K562 (cell line): ENCODE data around the gene IMPDH2. TPM values are rescaled to one million over a fixed set of nuclear protein-coding genes. Genes with fewer than 3 reads are reported as not detected.

ENCODE experiments used
- ARNT ChIP-seq, 2 experiments: fragments of 450-650 bp; IDR thresholded peaks; 2 replicates each; pipeline ENCODE4 v1.6.1; 2016; ENCODE audit warnings: mild to moderate bottlenecking in 1 of 2
- GABPA ChIP-seq: fragments of 200-800 bp; sonication (Bioruptor generic); conservative IDR thresholded peaks from 2 replicates; pipeline ENCODE4 v1.6.1; 2016; ENCODE audit warnings: low read depth, missing genetic modification characterization, missing compliant biosample characterization
- MAFK ChIP-seq: IDR thresholded peaks from 2 replicates; pipeline ENCODE4 v1.6.1; 2011; ENCODE audit warnings: low read length, improper control_type of control experiment
- MYC ChIP-seq, 2 experiments: fragments of 250-450 bp in 1 of 2; sonication (Bioruptor Pico) in 1 of 2; IDR thresholded peaks; 2 replicates each; pipeline versions ENCODE4 v1.5.1 to v1.6.1; 2012 to 2021; ENCODE audit warnings: low read depth in 2 of 2, borderline replicate concordance in 1 of 2, improper control_type of control experiment in 1 of 2, low read length in 1 of 2, mild to moderate bottlenecking in 1 of 2, moderate library complexity in 1 of 2
- MYNN ChIP-seq, 2 experiments: sonication (generic); formaldehyde crosslinking in 1 of 2; IDR thresholded peaks; 2 replicates each; pipeline versions ENCODE4 v1.5.0 to v1.6.1; 2016 to 2020; ENCODE audit warnings: antibody characterized with exemption in 1 of 2, missing genetic modification reagents in 1 of 2
- NFIC ChIP-seq: fragments of 450-650 bp; IDR thresholded peaks from 2 replicates; pipeline ENCODE4 v1.6.1; 2017; ENCODE audit warnings: mild to moderate bottlenecking, inconsistent platforms
- RBFOX2 ChIP-seq: fragments of 200-400 bp; formaldehyde crosslinking; IDR thresholded peaks from 2 replicates; pipeline ENCODE4 v1.6.1; 2017; ENCODE audit warnings: low read depth, mild to moderate bottlenecking, low read length, moderate library complexity
- SAFB ChIP-seq: fragments of 200-400 bp; formaldehyde crosslinking; IDR thresholded peaks from 2 replicates; pipeline ENCODE4 v1.6.1; 2017; ENCODE audit warnings: low read depth, low read length, borderline replicate concordance
- ZNF174 ChIP-seq: fragments of 250-450 bp; sonication (Bioruptor Pico); IDR thresholded peaks from 2 replicates; pipeline ENCODE4 v1.4.0; 2020; ENCODE audit warnings: mild to moderate bottlenecking
- polyA plus RNA-seq, 8 experiments: library from polyadenylated mRNA; depleted of rRNA in 4 of 8; stranded (reverse) in 5 of 8; unstranded in 3 of 8; fragments of >200 nt; fragmentation: Nextera tagmentation in 2 of 8; fragmentation: Illumina TruSeq in 1 of 8; extraction: Ambion mirVana in 2 of 8; extraction: Trizol in 1 of 8; gene quantifications; 2 replicates each; pipeline versions ENCODE4 v1.2.1 to v1.2.3, GENCODE V29; 2011 to 2014; ENCODE audit warnings: inconsistent platforms in 1 of 8, missing spikeins in 1 of 8
- total RNA-seq, 7 experiments: library from RNA; depleted of rRNA in 6 of 7; stranded (reverse); fragments of >200 nt in 6 of 7; fragmentation: Illumina TruSeq in 2 of 7; extraction: Trizol in 2 of 7; gene quantifications; 2 replicates each; pipeline versions ENCODE4 v1.2.1 to v1.2.3, GENCODE V29; 2011 to 2021; ENCODE audit warnings: low replicate concordance in 1 of 7
- TF ChIP-seq, protein P1 (sequence below), 3 experiments: IDR thresholded peaks in 2 of 3; conservative IDR thresholded peaks in 1 of 3; 2 replicates each; pipeline ENCODE4 v1.5.1; 2011 to 2012; ENCODE audit warnings: low read length in 3 of 3, mild to moderate bottlenecking in 3 of 3, control low read depth in 2 of 3, improper control_type of control experiment in 1 of 3, inconsistent platforms in 1 of 3, low read depth in 1 of 3, mixed read lengths in 1 of 3, moderate library complexity in 1 of 3; ENCODE audit not compliant: insufficient read depth in 2 of 3
- TF ChIP-seq, protein P2 (sequence below): fragments of 450-650 bp; IDR thresholded peaks from 2 replicates; pipeline ENCODE4 v1.6.1; 2016; ENCODE audit warnings: missing biosample characterization, missing genetic modification characterization
- TF ChIP-seq, protein P3 (sequence below): IDR thresholded peaks from 2 replicates; pipeline ENCODE4 v1.6.1; 2011; ENCODE audit warnings: borderline replicate concordance, low read depth, mild to moderate bottlenecking, moderate library complexity, low read length; ENCODE audit not compliant: insufficient read depth, poor library complexity, severe bottlenecking
- TF ChIP-seq, protein P4 (sequence below): fragments of 450-650 bp; IDR thresholded peaks from 2 replicates; pipeline ENCODE4 v1.6.1; 2016
- TF ChIP-seq, protein P5 (sequence below): fragments of 450-650 bp; IDR thresholded peaks from 2 replicates; pipeline ENCODE4 v1.6.1; 2018; ENCODE audit warnings: mild to moderate bottlenecking, low read depth; ENCODE audit not compliant: partially characterized antibody

IMPDH2 gene
- total and polyA plus RNA-seq, 9 of the 15 experiments (the other 6 are each of a cell fraction or from before 2014, with no cell fraction given) = 318 to 507 (median 366) TPM

DNA sequence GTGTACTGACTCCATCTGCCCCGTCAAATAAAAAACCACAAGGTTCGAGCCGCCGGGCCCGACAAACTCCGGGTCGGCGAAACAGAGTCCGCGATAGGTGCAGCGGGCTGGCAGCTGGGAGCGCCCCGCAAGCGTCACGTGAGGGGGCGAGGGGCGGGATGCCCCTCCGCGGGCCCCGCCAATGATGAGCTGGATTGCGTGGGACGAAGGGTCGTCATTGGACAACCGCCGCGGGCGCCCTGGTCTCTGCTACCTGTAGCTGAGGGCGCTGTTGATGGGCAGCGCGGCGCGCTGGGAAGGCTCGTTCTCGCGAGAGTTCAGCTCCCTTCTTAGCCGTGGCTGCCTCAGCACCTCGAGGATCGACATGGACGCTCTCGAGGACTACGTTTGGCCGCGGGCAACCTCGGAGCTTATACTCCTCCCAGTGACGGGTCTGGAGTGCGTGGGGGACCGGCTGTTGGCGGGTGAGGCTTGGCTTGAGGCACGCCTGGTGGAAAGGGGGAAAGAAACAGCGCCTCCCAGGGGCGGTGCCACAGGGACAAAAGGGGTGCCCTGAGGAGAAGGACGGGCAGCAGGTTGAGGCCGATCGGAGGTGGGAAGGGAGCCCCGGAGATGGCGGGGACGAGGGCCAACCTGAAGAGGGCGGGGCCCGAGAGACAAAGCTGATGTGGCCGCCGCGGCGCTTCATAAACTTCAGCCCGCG, 22.0 kb downstream of the IMPDH2 start, which contains the start of gene WDR6 (continued):
- TF ChIP-seq, protein P1, sequence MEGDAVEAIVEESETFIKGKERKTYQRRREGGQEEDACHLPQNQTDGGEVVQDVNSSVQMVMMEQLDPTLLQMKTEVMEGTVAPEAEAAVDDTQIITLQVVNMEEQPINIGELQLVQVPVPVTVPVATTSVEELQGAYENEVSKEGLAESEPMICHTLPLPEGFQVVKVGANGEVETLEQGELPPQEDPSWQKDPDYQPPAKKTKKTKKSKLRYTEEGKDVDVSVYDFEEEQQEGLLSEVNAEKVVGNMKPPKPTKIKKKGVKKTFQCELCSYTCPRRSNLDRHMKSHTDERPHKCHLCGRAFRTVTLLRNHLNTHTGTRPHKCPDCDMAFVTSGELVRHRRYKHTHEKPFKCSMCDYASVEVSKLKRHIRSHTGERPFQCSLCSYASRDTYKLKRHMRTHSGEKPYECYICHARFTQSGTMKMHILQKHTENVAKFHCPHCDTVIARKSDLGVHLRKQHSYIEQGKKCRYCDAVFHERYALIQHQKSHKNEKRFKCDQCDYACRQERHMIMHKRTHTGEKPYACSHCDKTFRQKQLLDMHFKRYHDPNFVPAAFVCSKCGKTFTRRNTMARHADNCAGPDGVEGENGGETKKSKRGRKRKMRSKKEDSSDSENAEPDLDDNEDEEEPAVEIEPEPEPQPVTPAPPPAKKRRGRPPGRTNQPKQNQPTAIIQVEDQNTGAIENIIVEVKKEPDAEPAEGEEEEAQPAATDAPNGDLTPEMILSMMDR (IDR thresholded peaks at IDR 0.05 in 2 of 3, conservative IDR thresholded peaks at IDR 0.05 in 1 of 3; ENCODE audit: insufficient read depth in 2 of 3, low read depth in 1 of 3, low read length in 3 of 3) = peak; percentile 39 to 55 (median 42); a peak in 5 of 6 replicates
- TF ChIP-seq, protein P2, sequence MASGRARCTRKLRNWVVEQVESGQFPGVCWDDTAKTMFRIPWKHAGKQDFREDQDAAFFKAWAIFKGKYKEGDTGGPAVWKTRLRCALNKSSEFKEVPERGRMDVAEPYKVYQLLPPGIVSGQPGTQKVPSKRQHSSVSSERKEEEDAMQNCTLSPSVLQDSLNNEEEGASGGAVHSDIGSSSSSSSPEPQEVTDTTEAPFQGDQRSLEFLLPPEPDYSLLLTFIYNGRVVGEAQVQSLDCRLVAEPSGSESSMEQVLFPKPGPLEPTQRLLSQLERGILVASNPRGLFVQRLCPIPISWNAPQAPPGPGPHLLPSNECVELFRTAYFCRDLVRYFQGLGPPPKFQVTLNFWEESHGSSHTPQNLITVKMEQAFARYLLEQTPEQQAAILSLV (tag) = no peak
- TF ChIP-seq, protein P3, sequence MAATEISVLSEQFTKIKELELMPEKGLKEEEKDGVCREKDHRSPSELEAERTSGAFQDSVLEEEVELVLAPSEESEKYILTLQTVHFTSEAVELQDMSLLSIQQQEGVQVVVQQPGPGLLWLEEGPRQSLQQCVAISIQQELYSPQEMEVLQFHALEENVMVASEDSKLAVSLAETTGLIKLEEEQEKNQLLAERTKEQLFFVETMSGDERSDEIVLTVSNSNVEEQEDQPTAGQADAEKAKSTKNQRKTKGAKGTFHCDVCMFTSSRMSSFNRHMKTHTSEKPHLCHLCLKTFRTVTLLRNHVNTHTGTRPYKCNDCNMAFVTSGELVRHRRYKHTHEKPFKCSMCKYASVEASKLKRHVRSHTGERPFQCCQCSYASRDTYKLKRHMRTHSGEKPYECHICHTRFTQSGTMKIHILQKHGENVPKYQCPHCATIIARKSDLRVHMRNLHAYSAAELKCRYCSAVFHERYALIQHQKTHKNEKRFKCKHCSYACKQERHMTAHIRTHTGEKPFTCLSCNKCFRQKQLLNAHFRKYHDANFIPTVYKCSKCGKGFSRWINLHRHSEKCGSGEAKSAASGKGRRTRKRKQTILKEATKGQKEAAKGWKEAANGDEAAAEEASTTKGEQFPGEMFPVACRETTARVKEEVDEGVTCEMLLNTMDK = peak; percentile 34
- peak; percentile 54 for TF ChIP-seq NFIC
- TF ChIP-seq GABPA (tag) = 0 out of 2 replicates have a peak, but pooled peaks have one; percentile 25
- TF ChIP-seq SAFB = peak; percentile 86; the same call in 1 of the 2 replicates
- TF ChIP-seq MYNN (IDR thresholded peaks at IDR 0.05) = peak; percentile 64; the same call in 1 of the 2 replicates
- TF ChIP-seq MYNN (CRISPR knock-in tag; IDR thresholded peaks at IDR 0.05) = no peak
- TF ChIP-seq, protein P4, sequence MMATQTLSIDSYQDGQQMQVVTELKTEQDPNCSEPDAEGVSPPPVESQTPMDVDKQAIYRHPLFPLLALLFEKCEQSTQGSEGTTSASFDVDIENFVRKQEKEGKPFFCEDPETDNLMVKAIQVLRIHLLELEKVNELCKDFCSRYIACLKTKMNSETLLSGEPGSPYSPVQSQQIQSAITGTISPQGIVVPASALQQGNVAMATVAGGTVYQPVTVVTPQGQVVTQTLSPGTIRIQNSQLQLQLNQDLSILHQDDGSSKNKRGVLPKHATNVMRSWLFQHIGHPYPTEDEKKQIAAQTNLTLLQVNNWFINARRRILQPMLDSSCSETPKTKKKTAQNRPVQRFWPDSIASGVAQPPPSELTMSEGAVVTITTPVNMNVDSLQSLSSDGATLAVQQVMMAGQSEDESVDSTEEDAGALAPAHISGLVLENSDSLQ = peak; percentile 96
- TF ChIP-seq, protein P5, sequence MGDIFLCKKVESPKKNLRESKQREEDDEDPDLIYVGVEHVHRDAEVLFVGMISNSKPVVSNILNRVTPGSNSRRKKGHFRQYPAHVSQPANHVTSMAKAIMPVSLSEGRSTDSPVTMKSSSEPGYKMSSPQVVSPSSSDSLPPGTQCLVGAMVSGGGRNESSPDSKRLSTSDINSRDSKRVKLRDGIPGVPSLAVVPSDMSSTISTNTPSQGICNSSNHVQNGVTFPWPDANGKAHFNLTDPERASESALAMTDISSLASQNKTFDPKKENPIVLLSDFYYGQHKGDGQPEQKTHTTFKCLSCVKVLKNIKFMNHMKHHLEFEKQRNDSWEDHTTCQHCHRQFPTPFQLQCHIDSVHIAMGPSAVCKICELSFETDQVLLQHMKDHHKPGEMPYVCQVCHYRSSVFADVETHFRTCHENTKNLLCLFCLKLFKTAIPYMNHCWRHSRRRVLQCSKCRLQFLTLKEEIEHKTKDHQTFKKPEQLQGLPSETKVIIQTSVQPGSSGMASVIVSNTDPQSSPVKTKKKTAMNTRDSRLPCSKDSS = no peak
- peak; percentile 64; the same call in 1 of the 2 replicates for TF ChIP-seq MYC (IDR thresholded peaks at IDR 0.05; ENCODE audit: low read depth, low read length)
- TF ChIP-seq MYC (CRISPR knock-in tag; IDR thresholded peaks at IDR 0.05; ENCODE audit: borderline replicate concordance, low read depth) = peak; percentile 85; the same call in 1 of the 2 replicates
- TF ChIP-seq RBFOX2 = peak; percentile 97
- TF ChIP-seq ZNF174 (CRISPR knock-in tag) = no peak
- TF ChIP-seq MAFK = no peak
- 0 out of 4 replicates have a peak, but pooled peaks of 1 of the 2 experiments have one; percentile 52 for TF ChIP-seq ARNT (IDR thresholded peaks at IDR 0.05)
